Measurements from ENCODE around the gene PIGU.

Gene PIGU

DNA sequence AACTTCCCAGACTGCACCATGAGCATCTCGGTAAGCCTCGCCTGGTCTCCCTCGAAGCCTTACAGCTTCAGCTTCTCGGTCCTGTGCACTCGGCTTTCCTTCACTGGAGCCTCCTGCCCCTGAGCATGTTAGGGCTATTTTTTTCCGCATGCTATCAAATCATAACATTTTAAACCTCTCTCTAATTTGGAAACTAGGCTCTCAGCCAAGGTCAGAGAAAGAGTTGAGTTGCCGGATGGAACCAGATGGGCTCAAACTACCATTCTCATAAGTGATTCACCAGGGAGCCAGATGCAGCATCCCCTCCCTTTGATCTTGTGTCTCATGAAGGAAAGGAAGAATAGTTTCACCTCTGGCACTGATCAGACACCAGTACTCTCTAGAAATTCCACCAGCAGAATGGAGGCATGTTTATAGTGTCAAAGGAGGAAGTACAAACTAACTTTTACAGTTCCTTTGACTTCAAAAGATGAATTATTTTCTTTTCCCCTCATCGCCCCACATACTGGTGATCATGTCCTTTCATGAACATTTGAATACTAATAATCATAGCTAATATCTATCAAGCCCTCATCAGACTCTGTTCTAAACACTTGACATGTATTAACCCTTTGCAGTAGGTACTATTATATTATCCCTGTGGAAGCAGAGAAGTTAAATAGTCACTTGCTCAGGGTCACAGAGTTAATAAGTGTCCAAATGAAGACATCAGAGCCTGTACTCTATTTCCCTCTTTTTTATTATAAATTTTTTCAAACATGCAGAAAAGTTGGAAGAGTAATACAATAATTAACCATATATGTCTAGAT, 71.7 kb downstream of the PIGU start:
- no CpG with 5 or more reads among the region's 8 CpGs for WGBS (ENCODE audit: extremely low coverage, insufficient coverage, low lambda C conversion rate)
- H3K79me1 ChIP-seq (ENCODE audit: low read length), result no peaks in the 10 kb centered on the region
- no peak overlapping the region for H3K18ac ChIP-seq (ENCODE audit: low read length)
- H3K4me3 ChIP-seq (ENCODE audit: low read length), result no peak overlapping the region
- H2BK15ac ChIP-seq (replicated peaks; ENCODE audit: low read depth), result no peak overlapping the region
- H3K9ac ChIP-seq (ENCODE audit: low read length), result no peak overlapping the region
- no peak for DNase-seq
- no peak overlapping the region for H4K5ac ChIP-seq (ENCODE audit: low read length)
- H2AK5ac ChIP-seq (ENCODE audit: low read length), result no peak overlapping the region
- H3K27ac ChIP-seq (ENCODE audit: low read depth, low read length), result no peak overlapping the region
- no peak overlapping the region for H2BK120ac ChIP-seq (ENCODE audit: low read depth, low read length)
- H3K23ac ChIP-seq (ENCODE audit: low read length), result no peak overlapping the region
- H4K8ac ChIP-seq (ENCODE audit: low read depth, low read length), result no peak overlapping the region
- H3K4ac ChIP-seq (ENCODE audit: low read depth, low read length), result no peak overlapping the region
- H3K36me3 ChIP-seq (ENCODE audit: control insufficient read depth, insufficient read depth, low read length), result no peaks in the 10 kb centered on the region
- no peaks in the 10 kb centered on the region for H3K27me3 ChIP-seq (ENCODE audit: insufficient read depth, low read length, poor library complexity)
- no peaks in the 10 kb centered on the region for H3K79me2 ChIP-seq (ENCODE audit: control insufficient read depth, insufficient read depth, low read length)
- no peak overlapping the region for H3K4me2 ChIP-seq (ENCODE audit: low read length)
- H3K56ac ChIP-seq (ENCODE audit: low read length), result no peak overlapping the region
- no peaks in the 10 kb centered on the region for H3K4me1 ChIP-seq (ENCODE audit: control insufficient read depth, low read depth, low read length)
- H2BK5ac ChIP-seq (ENCODE audit: low read length), result no peak overlapping the region

DNA sequence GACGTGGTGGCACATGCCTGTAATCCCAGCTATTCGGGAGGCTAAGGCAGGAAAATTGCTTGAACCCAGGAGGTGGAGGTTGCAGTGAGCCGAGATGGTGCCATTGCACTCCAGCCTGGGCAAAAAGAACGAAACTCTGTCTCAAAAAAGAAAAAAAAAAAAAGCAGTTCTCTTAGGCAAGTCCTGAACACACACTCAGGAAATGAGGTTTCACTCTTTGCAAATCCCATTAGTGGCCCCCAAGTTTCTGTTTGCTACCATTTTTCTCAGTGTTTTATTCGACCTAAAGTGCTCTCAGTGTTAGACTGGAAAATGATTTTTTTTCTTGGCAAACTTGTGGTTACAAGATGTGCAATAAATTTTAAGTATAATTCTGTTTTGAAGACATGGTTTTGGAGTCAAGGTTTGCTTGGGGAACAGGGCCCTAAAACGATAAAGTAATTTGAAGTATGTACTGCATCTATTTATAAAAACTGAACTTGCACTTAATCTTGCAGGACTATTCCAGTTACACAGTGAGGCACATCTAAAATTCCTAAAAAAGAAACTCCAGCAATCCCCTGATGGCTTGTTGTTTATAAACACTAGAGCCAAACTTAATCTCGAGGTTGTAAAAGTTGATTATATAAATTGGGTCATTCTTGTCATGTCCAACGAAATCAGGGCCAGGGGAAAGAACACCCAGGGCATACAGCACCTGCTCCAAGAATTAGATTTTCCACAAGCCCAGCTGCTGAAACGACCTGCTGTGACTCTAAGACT, 75.8 kb downstream of the PIGU start:
- DNase-seq, result no peak
- Histone ChIP-seq H3K4me2 (ENCODE audit: low read length) (no peak overlapping the region), H3K79me1 (ENCODE audit: low read length) (no peaks in the 10 kb centered on the region), H3K23ac (ENCODE audit: low read length) (no peak overlapping the region), H4K5ac (ENCODE audit: low read length) (no peak overlapping the region), H3K36me3 (ENCODE audit: control insufficient read depth, insufficient read depth, low read length) (no peaks in the 10 kb centered on the region), H4K8ac (ENCODE audit: low read depth, low read length) (no peak overlapping the region), H3K4me1 (ENCODE audit: control insufficient read depth, low read depth, low read length) (no peaks in the 10 kb centered on the region), H2BK5ac (ENCODE audit: low read length) (no peak overlapping the region), H3K27ac (ENCODE audit: low read depth, low read length) (no peak overlapping the region), H2AK5ac (ENCODE audit: low read length) (no peak overlapping the region), H3K79me2 (ENCODE audit: control insufficient read depth, insufficient read depth, low read length) (no peaks in the 10 kb centered on the region), H3K4me3 (ENCODE audit: low read length) (no peak overlapping the region), H2BK120ac (ENCODE audit: low read depth, low read length) (no peak overlapping the region), H3K9ac (ENCODE audit: low read length) (no peak overlapping the region), H3K56ac (ENCODE audit: low read length) (no peak overlapping the region), H3K4ac (ENCODE audit: low read depth, low read length) (no peak overlapping the region), H3K18ac (ENCODE audit: low read length) (no peak overlapping the region), H2BK15ac (replicated peaks; ENCODE audit: low read depth) (no peak overlapping the region), H3K27me3 (ENCODE audit: insufficient read depth, low read length, poor library complexity) (no peaks in the 10 kb centered on the region)
- WGBS (ENCODE audit: extremely low coverage, insufficient coverage, low lambda C conversion rate), result no CpG with 5 or more reads among the region's 9 CpGs

DNA sequence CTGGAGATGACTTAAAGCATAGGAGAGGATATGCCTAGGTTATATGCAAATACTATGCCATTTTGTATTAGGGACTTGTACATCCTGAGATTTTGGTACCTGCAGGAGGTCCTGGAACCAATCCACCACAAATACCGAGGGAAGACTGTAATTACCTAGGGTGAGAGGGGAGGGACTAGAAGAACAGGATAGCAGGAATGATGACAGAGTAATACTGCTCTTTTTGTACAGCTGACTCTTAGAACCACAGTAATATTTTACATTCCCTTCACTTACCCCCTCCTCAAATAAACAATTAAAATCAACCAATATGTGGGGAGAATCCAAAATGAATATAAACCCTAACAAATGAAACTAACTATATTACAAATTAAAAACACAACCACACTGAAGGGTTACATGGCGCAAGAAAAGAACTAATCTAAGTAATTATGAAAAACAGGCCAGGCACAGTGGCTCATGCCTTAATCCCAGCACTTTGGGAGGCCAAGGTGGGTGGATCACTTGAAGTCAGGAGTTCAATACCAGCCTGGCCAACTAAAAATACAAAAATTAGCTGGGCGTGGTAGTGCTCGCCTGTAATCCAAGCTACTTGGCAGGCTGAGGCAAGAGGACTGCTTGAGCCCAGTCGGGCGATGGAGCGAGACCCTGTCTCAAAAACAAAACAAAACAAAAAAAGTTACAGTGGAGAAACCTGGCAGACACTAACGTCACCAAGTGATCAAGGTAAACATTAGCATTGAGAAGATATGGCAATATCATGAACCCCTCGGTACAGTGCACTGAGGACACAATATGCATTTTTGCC, 81.3 kb downstream of the PIGU start:
- Histone ChIP-seq H3K79me1 (ENCODE audit: low read length) (no peaks in the 10 kb centered on the region), H4K8ac (ENCODE audit: low read depth, low read length) (peak overlapping the region; percentile 76), H3K27ac (ENCODE audit: low read depth, low read length) (no peak overlapping the region), H3K79me2 (ENCODE audit: control insufficient read depth, insufficient read depth, low read length) (no peaks in the 10 kb centered on the region), H3K4me1 (ENCODE audit: control insufficient read depth, low read depth, low read length) (no peaks in the 10 kb centered on the region), H3K9ac (ENCODE audit: low read length) (no peak overlapping the region), H2BK120ac (ENCODE audit: low read depth, low read length) (no peak overlapping the region), H3K56ac (ENCODE audit: low read length) (no peak overlapping the region), H2BK5ac (ENCODE audit: low read length) (no peak overlapping the region), H2AK5ac (ENCODE audit: low read length) (no peak overlapping the region), H3K4me3 (ENCODE audit: low read length) (no peak overlapping the region), H2BK15ac (replicated peaks; ENCODE audit: low read depth) (no peak overlapping the region), H3K36me3 (ENCODE audit: control insufficient read depth, insufficient read depth, low read length) (no peaks in the 10 kb centered on the region), H3K23ac (ENCODE audit: low read length) (no peak overlapping the region), H3K27me3 (ENCODE audit: insufficient read depth, low read length, poor library complexity) (no peaks in the 10 kb centered on the region), H4K5ac (ENCODE audit: low read length) (no peak overlapping the region), H3K4ac (ENCODE audit: low read depth, low read length) (no peak overlapping the region), H3K4me2 (ENCODE audit: low read length) (no peak overlapping the region), H3K18ac (ENCODE audit: low read length) (no peak overlapping the region)
- no CpG with 5 or more reads among the region's 9 CpGs for WGBS (ENCODE audit: extremely low coverage, insufficient coverage, low lambda C conversion rate)
- DNase-seq, result no peak

DNA sequence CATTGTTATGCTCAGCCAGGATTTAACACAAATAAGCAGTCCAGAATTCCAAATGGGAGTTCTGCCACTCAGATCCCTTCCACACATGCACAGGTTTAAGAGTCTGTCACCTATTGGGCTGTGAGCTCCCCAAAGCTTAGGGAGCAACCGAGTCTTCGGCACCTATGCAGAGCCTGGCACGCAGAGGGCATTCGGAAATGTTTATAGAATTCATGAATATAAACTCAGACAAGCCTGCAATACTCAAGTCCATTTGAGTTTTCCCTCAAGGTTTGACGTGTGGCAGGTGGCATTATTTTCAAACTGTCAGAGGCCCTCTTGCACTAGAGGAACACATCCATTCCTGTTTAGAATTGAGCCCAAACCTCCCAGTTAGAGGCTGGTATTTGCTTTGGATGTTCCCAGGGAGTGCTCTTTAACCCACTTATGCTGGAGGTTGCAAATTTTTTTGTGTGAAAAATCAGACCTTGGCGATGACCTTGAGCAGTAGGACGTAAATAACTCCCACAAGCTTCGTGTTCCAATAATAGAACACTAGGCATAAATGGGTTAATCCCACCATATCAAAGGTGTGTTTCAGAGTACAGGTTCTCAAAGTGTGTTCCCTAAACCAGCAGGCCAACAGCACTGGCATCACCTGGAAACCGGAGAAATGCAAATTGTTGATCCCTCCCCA, 90.3 kb downstream of the PIGU start:
- Histone ChIP-seq H3K18ac (ENCODE audit: low read length) (no peak overlapping the region), H3K4me3 (ENCODE audit: low read length) (no peak overlapping the region), H3K79me2 (ENCODE audit: control insufficient read depth, insufficient read depth, low read length) (no peaks in the 10 kb centered on the region), H2AK5ac (ENCODE audit: low read length) (no peak overlapping the region), H3K4me1 (ENCODE audit: control insufficient read depth, low read depth, low read length) (no peaks in the 10 kb centered on the region), H3K56ac (ENCODE audit: low read length) (no peak overlapping the region), H3K36me3 (ENCODE audit: control insufficient read depth, insufficient read depth, low read length) (no peaks in the 10 kb centered on the region), H3K79me1 (ENCODE audit: low read length) (no peaks in the 10 kb centered on the region), H3K4ac (ENCODE audit: low read depth, low read length) (no peak overlapping the region), H2BK15ac (replicated peaks; ENCODE audit: low read depth) (no peak overlapping the region), H2BK5ac (ENCODE audit: low read length) (no peak overlapping the region), H3K27me3 (ENCODE audit: insufficient read depth, low read length, poor library complexity) (no peaks in the 10 kb centered on the region), H3K4me2 (ENCODE audit: low read length) (no peak overlapping the region), H3K23ac (ENCODE audit: low read length) (no peak overlapping the region), H3K9ac (ENCODE audit: low read length) (no peak overlapping the region), H4K8ac (ENCODE audit: low read depth, low read length) (no peak overlapping the region), H3K27ac (ENCODE audit: low read depth, low read length) (no peak overlapping the region), H4K5ac (ENCODE audit: low read length) (no peak overlapping the region), H2BK120ac (ENCODE audit: low read depth, low read length) (no peak overlapping the region)
- DNase-seq, result no peak
- no CpG with 5 or more reads among the region's 9 CpGs for WGBS (ENCODE audit: extremely low coverage, insufficient coverage, low lambda C conversion rate)

DNA sequence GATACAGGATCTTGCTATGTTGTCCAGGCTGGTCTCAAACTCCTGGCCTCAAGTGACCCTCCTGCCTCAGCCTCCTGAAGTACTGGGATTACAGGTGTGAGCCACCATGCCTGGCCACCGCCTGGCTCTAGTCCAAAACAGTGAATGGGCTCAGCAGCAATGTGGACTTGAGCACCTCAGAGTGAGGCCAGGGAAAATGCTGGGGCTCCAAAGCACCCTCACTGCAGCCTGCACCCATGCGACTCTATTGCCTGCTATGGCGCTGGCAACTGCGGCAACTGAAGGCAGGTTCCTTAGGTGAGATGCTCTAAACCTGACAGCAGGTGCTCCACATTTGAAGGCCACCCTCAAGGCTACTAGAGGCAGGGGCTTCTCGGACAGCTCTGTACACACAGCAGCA, 91.9 kb downstream of the PIGU start:
- no CpG with 5 or more reads among the region's 5 CpGs for WGBS (ENCODE audit: extremely low coverage, insufficient coverage, low lambda C conversion rate)
- no peak overlapping the region for H2BK120ac ChIP-seq (ENCODE audit: low read depth, low read length)
- DNase-seq, result no peak
- H4K8ac ChIP-seq (ENCODE audit: low read depth, low read length), result no peak overlapping the region
- no peak overlapping the region for H3K56ac ChIP-seq (ENCODE audit: low read length)
- no peaks in the 10 kb centered on the region for H3K36me3 ChIP-seq (ENCODE audit: control insufficient read depth, insufficient read depth, low read length)
- H3K4me2 ChIP-seq (ENCODE audit: low read length), result no peak overlapping the region
- H2BK15ac ChIP-seq (replicated peaks; ENCODE audit: low read depth), result no peak overlapping the region
- H3K79me2 ChIP-seq (ENCODE audit: control insufficient read depth, insufficient read depth, low read length), result no peaks in the 10 kb centered on the region
- no peak overlapping the region for H2BK5ac ChIP-seq (ENCODE audit: low read length)
- H3K9ac ChIP-seq (ENCODE audit: low read length), result no peak overlapping the region
- no peaks in the 10 kb centered on the region for H3K4me1 ChIP-seq (ENCODE audit: control insufficient read depth, low read depth, low read length)
- no peak overlapping the region for H3K18ac ChIP-seq (ENCODE audit: low read length)
- H3K4ac ChIP-seq (ENCODE audit: low read depth, low read length), result no peak overlapping the region
- no peak overlapping the region for H2AK5ac ChIP-seq (ENCODE audit: low read length)
- no peak overlapping the region for H3K23ac ChIP-seq (ENCODE audit: low read length)
- no peaks in the 10 kb centered on the region for H3K79me1 ChIP-seq (ENCODE audit: low read length)
- H3K27me3 ChIP-seq (ENCODE audit: insufficient read depth, low read length, poor library complexity), result no peaks in the 10 kb centered on the region
- no peak overlapping the region for H3K4me3 ChIP-seq (ENCODE audit: low read length)
- H4K5ac ChIP-seq (ENCODE audit: low read length), result no peak overlapping the region
- no peak overlapping the region for H3K27ac ChIP-seq (ENCODE audit: low read depth, low read length)

Data from mesendoderm (in vitro differentiated cells).